Skeletal muscle tissue (tissue), 4 donors: ENCODE results near the gene ETV6. TPM values are rescaled to one million over a fixed set of nuclear protein-coding genes. Genes with fewer than 3 reads are reported as not detected.
"Not testable (repeated sequence)": the region's sequence is repeated elsewhere in the genome, so short reads cannot be mapped to it uniquely, and the experiment has no call there.

Experiments
- H3K27ac ChIP-seq: one replicate; pipeline ENCODE4 v1.7.0; 2013; ENCODE audit warnings: mild to moderate bottlenecking, low read depth, low read length, inconsistent platforms
- H3K27me3 ChIP-seq, 3 donors: one replicate each; pipeline ENCODE4 v1.7.0; 2013; ENCODE audit warnings: low read length in 3 of 3; ENCODE audit not compliant: control insufficient read depth in 3 of 3, insufficient read depth in 3 of 3
- H3K36me3 ChIP-seq, 3 donors: one replicate each; pipeline ENCODE4 v1.7.0; 2013; ENCODE audit warnings: low read length in 3 of 3; ENCODE audit not compliant: control insufficient read depth in 3 of 3, insufficient read depth in 3 of 3
- H3K4me1 ChIP-seq, 3 donors: one replicate each; pipeline ENCODE4 v1.7.0; 2013; ENCODE audit warnings: low read length in 3 of 3, mild to moderate bottlenecking in 3 of 3; ENCODE audit not compliant: control insufficient read depth in 3 of 3, insufficient read depth in 3 of 3
- H3K4me3 ChIP-seq, 3 donors: one replicate each; pipeline ENCODE4 v1.7.0; 2013; ENCODE audit warnings: low read length in 3 of 3
- H3K9ac ChIP-seq, 3 donors: one replicate each; pipeline ENCODE4 v1.7.0; 2013; ENCODE audit warnings: low read length in 3 of 3, mild to moderate bottlenecking in 3 of 3, moderate library complexity in 2 of 3, low read depth in 1 of 3
- H3K9me3 ChIP-seq, 3 donors: one replicate each; pipeline ENCODE4 v1.7.0; 2013; ENCODE audit warnings: low read length in 3 of 3; ENCODE audit not compliant: control insufficient read depth in 3 of 3
- total RNA-seq: library from RNA; depleted of rRNA; stranded (reverse); fragments of >200 nt; gene quantifications from one replicate; pipeline ENCODE4 v1.2.3, GENCODE V29; 2014
- donor health status: Osteomylitis.

The ETV6 gene
- total RNA-seq, 1 donor from 2014 or later, result 4.2 TPM

DNA sequence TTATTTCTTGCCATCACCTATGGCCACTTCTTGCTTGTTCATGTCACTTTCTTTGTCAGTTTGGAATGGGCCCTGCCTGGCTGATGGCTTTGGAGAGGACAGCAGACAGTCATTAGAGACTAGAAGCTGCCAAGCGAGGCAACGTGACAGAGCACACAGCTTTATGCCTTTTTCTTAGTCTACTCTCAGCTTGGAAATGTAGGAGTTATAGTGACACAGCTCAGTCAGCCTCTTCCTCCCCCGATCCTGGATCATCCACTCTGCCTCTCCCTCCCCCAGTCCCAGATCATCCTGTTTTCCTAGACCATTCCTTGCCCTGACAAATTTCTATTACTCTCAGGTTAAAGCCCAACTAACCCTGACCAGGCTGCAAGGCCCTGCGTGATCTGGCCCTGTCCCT lies 26.6 kb downstream of the ETV6 start:
- no peaks in the 10 kb centered on the region for H3K27me3 ChIP-seq
- H3K4me3 ChIP-seq, result no peak overlapping the region
- no peaks in the 10 kb centered on the region for H3K9me3 ChIP-seq
- H3K9ac ChIP-seq, result no peak overlapping the region
- H3K4me1 ChIP-seq, result peaks cover 22 to 40% (median 37%) of the 10 kb centered on the region in 3 donors
- no peak overlapping the region for H3K27ac ChIP-seq
- H3K36me3 ChIP-seq, result peaks cover 0 to 4% (median 0%) of the 10 kb centered on the region in 3 donors

DNA sequence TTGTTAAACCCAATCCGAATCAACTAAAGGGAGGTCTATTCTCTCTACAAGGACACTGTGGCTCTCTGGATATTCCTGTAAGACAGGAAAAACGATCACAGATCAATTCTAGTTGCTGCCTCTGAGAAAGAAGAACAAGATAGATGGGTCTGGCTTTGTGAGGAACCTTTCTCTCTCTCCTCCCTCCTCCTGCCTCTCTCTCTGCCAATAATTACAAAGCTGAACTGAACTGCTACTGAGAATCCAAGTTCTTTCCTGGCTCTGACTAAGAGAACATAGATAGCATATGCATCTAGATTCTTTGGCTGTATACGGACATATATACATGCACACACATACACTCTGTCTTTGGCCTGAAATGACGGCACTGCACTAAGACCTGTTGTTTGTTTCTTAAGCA lies 27.6 kb downstream of the ETV6 start:
- Histone ChIP-seq H3K4me1 (peaks cover 22 to 40% (median 37%) of the 10 kb centered on the region in 3 donors), H3K27ac (no peak overlapping the region), H3K9me3 (no peaks in the 10 kb centered on the region)

DNA sequence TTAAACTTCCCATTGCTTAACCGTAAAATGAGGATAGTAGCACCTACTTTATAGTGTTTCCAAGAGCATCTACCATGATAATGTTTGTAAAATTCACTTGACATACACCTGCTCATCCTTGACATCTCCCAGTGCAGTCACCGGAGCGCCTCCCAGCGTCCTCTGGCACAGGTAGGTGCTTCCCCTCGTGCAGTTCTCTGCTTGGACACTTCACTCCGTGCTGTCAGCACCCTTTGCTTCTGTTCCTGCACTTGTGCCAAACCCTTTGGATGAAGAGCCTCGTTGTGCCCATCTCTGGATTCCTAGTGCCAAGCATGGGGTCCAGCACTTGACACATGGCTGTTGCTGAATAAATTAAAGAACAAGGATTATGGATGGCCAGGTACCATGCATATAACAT lies 28.3 kb downstream of the ETV6 start:
- H3K27ac ChIP-seq, result no peak overlapping the region
- no peaks in the 10 kb centered on the region for H3K9me3 ChIP-seq
- H3K27me3 ChIP-seq, result no peaks in the 10 kb centered on the region
- no peak overlapping the region for H3K4me3 ChIP-seq
- peaks cover 18 to 34% (median 31%) of the 10 kb centered on the region in 3 donors for H3K4me1 ChIP-seq
- no peak overlapping the region for H3K9ac ChIP-seq
- peaks cover 0 to 4% (median 0%) of the 10 kb centered on the region in 3 donors for H3K36me3 ChIP-seq

More for the DNA sequence above, 27.6 kb downstream of the ETV6 start:
- H3K27me3 ChIP-seq, result no peaks in the 10 kb centered on the region
- H3K36me3 ChIP-seq, result peaks cover 0 to 4% (median 0%) of the 10 kb centered on the region in 3 donors
- H3K4me3 ChIP-seq, result no peak overlapping the region
- H3K9ac ChIP-seq, result no peak overlapping the region

GRCh38 chr12:11678781-11679180 lies 29.3 kb downstream of the ETV6 start:
- Histone ChIP-seq H3K4me3 (no peak overlapping the region), H3K27me3 (no peaks in the 10 kb centered on the region), H3K9me3 (no peaks in the 10 kb centered on the region), H3K27ac (no peak overlapping the region), H3K9ac (no peak overlapping the region), H3K36me3 (peaks cover 0 to 4% (median 0%) of the 10 kb centered on the region in 3 donors), H3K4me1 (peaks cover 13 to 28% (median 24%) of the 10 kb centered on the region in 3 donors)

GRCh38 chr12:11681207-11681606 lies 31.7 kb downstream of the ETV6 start:
- Histone ChIP-seq H3K27me3 (no peaks in the 10 kb centered on the region), H3K9ac (no peak overlapping the region), H3K36me3 (peaks cover 0 to 4% (median 0%) of the 10 kb centered on the region in 3 donors), H3K9me3 (no peaks in the 10 kb centered on the region), H3K4me3 (no peak overlapping the region), H3K27ac (no peak overlapping the region), H3K4me1 (peaks cover 3 to 10% (median 7%) of the 10 kb centered on the region in 3 donors)

DNA sequence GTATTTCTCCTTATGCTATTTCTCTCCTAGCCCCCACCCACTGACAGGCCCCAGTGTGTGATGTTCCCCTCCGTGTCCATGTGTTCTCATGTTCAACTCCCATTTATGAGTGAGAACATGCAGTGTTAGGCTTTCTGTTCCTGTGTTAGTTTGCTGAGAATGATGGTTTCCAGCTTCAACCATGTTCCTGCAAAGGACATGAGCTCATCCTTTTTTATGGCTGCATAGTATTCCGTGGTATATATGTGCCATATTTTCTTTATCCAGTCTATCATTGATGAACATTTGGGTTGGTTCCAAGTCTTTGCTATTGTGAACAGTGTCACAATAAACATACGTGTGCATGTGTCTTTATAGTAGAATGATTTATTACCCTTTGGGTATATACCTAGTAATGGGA lies 32.2 kb downstream of the ETV6 start:
- H3K27me3 ChIP-seq, result not testable (repeated sequence)

GRCh38 chr12:11684393-11684792 lies 34.9 kb downstream of the ETV6 start:
- no peaks in the 10 kb centered on the region for H3K9me3 ChIP-seq
- no peak overlapping the region for H3K4me3 ChIP-seq
- no peak overlapping the region for H3K27ac ChIP-seq
- H3K27me3 ChIP-seq, result no peaks in the 10 kb centered on the region
- H3K4me1 ChIP-seq, result peaks cover 4 to 15% (median 11%) of the 10 kb centered on the region in 3 donors
- H3K9ac ChIP-seq, result no peak overlapping the region
- no peaks in the 10 kb centered on the region for H3K36me3 ChIP-seq

More for the DNA sequence above, 32.2 kb downstream of the ETV6 start:
- H3K4me3 ChIP-seq, H3K36me3 ChIP-seq, H3K9ac ChIP-seq, H3K4me1 ChIP-seq, H3K9me3 ChIP-seq, H3K27ac ChIP-seq: not testable (repeated sequence)

DNA sequence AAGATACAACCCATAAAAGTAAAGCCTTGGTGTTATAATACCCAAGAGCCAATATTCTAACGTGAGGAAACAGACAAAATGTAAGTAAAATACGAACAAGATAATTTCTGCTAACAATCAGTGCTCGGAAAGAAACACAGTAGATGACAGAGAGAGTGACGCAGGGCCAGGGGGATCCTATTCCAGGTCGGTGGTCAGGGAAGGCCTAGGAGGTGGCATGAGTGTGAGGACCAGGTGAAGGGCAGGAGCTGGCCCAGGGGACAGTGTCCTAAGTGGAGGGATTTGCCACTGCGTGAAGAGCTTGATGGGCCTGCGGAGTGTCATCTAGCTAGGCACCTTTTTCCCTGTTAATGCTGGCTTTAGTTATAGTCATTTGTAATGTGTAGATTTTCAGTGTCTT lies 35.3 kb downstream of the ETV6 start:
- Histone ChIP-seq H3K27ac (no peak overlapping the region), H3K4me1 (peaks cover 4 to 15% (median 8%) of the 10 kb centered on the region in 3 donors), H3K4me3 (no peak overlapping the region), H3K9me3 (no peaks in the 10 kb centered on the region), H3K9ac (no peak overlapping the region), H3K27me3 (no peaks in the 10 kb centered on the region), H3K36me3 (no peaks in the 10 kb centered on the region)

DNA sequence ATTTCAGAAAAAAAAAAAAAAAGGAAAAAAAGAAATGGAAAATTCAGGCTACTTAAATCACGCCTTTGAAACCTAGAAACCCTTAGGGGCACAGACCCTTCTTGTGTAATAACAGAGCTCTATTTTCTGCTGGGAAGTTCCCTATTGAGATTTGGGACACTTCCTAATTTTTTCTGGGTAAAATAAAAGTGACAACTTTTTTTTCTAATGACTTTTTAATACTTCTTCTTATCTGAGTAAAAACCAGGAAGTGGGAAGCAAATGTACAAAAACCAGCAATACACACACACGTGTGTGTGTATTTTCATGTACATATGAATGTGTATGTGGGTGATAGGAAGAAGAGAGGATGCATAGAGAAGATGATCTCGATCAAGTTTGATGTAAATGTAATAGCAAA lies 35.8 kb downstream of the ETV6 start:
- Histone ChIP-seq H3K4me1 (peaks cover 4 to 15% (median 8%) of the 10 kb centered on the region in 3 donors), H3K27ac (no peak overlapping the region), H3K27me3 (no peaks in the 10 kb centered on the region), H3K4me3 (no peak overlapping the region), H3K36me3 (no peaks in the 10 kb centered on the region), H3K9ac (no peak overlapping the region), H3K9me3 (no peaks in the 10 kb centered on the region)

- no peaks in the 10 kb centered on the region for H3K27me3 ChIP-seq
- peaks cover 4 to 15% (median 6%) of the 10 kb centered on the region in 3 donors for H3K4me1 ChIP-seq
- H3K9me3 ChIP-seq, result no peaks in the 10 kb centered on the region
- H3K9ac ChIP-seq, result no peak overlapping the region
- H3K4me3 ChIP-seq, result no peak overlapping the region
- H3K36me3 ChIP-seq, result no peaks in the 10 kb centered on the region
- H3K27ac ChIP-seq, result no peak overlapping the region
These were observed 36.2 kb downstream of the ETV6 start for GRCh38 chr12:11685716-11686115.
